ENCODE results near the gene HABP4. TPM values are rescaled to one million over a fixed set of nuclear protein-coding genes. Genes with fewer than 3 reads are reported as not detected.
A peak's percentile ranks its signal among the peaks of the same experiment; 100 is the strongest.

Gene HABP4
- total RNA-seq, 1 experiment from 2014 or later = 9.8 TPM

DNA sequence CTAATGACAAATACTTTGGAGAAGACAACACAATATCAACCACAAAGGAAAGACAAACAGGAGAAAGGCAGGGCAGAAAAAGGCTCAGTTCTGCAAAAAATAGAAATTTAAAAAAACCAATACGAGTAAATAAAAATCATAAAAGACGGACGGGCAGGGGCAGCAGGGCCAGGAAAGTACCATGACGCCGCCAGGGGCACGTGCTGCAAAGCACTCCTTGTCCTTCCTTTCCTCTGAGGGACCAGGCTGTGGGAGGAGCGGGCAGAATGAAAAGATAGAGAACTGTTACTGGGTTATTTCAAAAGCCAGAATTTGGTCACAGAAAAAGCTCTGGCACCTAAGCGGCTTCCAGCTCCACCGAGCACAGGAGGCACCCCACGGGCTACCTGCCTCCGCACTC is 53.9 kb downstream of the HABP4 start:
- POLR2A ChIA-PET = no interaction called here
- CTCF ChIA-PET = interaction anchor here (1.1 kb wide), 1 partner anchor 160 kb away, joined by 3 read pairs; no protein-coding TSS in a partner anchor
- H3K4me1 Mint-ChIP-seq = peaks cover 45% of the 10 kb centered on the region

DNA sequence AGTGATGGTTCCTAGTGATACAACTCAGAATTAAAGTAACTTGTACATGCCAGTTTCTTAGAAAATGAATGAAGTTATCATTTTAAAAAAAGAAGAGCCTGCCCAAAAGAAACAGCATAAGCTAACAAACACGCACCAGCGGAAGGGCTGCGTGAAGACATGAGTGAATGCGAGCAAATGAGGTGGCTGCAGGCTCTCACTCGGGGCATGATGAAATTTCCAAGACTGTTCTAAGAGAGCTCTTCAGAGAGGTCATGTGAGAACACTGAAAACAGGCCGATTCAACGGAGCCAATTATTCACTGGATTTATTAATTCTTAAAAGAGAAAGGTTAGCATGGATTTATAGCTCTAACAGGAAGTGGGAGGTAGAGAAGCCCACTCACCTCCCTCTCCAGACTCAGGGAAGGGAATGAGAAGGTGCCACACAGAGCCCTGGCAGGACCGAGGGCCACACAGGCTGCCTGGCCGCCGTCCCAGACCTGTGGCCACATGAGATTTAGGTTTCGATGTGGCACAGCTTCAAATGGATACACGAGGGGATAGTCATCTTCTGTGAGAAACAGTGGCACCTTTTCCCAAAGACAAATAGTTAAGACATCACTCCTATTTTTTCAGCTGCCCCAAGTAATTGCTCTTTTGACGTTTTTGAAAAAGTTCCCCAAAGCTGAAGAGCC is 55.5 kb downstream of the HABP4 start:
- ATAC-seq (no peak), DNase-seq (ENCODE audit: low spot score) (no peak)
- TF ChIP-seq, protein P1, sequence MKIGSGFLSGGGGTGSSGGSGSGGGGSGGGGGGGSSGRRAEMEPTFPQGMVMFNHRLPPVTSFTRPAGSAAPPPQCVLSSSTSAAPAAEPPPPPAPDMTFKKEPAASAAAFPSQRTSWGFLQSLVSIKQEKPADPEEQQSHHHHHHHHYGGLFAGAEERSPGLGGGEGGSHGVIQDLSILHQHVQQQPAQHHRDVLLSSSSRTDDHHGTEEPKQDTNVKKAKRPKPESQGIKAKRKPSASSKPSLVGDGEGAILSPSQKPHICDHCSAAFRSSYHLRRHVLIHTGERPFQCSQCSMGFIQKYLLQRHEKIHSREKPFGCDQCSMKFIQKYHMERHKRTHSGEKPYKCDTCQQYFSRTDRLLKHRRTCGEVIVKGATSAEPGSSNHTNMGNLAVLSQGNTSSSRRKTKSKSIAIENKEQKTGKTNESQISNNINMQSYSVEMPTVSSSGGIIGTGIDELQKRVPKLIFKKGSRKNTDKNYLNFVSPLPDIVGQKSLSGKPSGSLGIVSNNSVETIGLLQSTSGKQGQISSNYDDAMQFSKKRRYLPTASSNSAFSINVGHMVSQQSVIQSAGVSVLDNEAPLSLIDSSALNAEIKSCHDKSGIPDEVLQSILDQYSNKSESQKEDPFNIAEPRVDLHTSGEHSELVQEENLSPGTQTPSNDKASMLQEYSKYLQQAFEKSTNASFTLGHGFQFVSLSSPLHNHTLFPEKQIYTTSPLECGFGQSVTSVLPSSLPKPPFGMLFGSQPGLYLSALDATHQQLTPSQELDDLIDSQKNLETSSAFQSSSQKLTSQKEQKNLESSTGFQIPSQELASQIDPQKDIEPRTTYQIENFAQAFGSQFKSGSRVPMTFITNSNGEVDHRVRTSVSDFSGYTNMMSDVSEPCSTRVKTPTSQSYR (CRISPR knock-in tag; IDR thresholded peaks at IDR 0.05) = no peak
- no peak for TF ChIP-seq TEAD1 (CRISPR knock-in tag; IDR thresholded peaks at IDR 0.05)
- no peak for TF ChIP-seq CBFB (CRISPR knock-in tag; IDR thresholded peaks at IDR 0.05; ENCODE audit: low read depth)
- no peak for TF ChIP-seq NFATC4 (CRISPR knock-in tag; IDR thresholded peaks at IDR 0.05)
- TF ChIP-seq, protein P2, sequence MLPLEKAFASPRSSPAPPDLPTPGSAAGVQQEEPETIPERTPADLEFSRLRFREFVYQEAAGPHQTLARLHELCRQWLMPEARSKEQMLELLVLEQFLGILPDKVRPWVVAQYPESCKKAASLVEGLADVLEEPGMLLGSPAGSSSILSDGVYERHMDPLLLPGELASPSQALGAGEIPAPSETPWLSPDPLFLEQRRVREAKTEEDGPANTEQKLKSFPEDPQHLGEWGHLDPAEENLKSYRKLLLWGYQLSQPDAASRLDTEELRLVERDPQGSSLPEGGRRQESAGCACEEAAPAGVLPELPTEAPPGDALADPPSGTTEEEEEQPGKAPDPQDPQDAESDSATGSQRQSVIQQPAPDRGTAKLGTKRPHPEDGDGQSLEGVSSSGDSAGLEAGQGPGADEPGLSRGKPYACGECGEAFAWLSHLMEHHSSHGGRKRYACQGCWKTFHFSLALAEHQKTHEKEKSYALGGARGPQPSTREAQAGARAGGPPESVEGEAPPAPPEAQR (CRISPR knock-in tag; IDR thresholded peaks at IDR 0.05) = no peak
- no peak for TF ChIP-seq JAZF1 (CRISPR knock-in tag; IDR thresholded peaks at IDR 0.05)
- TF ChIP-seq HMGA2 (CRISPR knock-in tag; IDR thresholded peaks at IDR 0.05) = no peak
- TF ChIP-seq NR3C1 (CRISPR knock-in tag; conservative IDR thresholded peaks at IDR 0.05; ENCODE audit: low read depth) = no peak
- TF ChIP-seq, protein P3, sequence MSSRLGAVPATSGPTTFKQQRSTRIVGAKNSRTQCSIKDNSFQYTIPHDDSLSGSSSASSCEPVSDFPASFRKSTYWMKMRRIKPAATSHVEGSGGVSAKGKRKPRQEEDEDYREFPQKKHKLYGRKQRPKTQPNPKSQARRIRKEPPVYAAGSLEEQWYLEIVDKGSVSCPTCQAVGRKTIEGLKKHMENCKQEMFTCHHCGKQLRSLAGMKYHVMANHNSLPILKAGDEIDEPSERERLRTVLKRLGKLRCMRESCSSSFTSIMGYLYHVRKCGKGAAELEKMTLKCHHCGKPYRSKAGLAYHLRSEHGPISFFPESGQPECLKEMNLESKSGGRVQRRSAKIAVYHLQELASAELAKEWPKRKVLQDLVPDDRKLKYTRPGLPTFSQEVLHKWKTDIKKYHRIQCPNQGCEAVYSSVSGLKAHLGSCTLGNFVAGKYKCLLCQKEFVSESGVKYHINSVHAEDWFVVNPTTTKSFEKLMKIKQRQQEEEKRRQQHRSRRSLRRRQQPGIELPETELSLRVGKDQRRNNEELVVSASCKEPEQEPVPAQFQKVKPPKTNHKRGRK (CRISPR knock-in tag; IDR thresholded peaks at IDR 0.05; ENCODE audit: borderline replicate concordance) = no peak
- no peak for TF ChIP-seq GTF2I (CRISPR knock-in tag; conservative IDR thresholded peaks at IDR 0.05)
- no peak for TF ChIP-seq ZNF416 (CRISPR knock-in tag; IDR thresholded peaks at IDR 0.05)
- TF ChIP-seq NR2C2 (CRISPR knock-in tag; IDR thresholded peaks at IDR 0.05) = no peak
- TF ChIP-seq, protein P4, sequence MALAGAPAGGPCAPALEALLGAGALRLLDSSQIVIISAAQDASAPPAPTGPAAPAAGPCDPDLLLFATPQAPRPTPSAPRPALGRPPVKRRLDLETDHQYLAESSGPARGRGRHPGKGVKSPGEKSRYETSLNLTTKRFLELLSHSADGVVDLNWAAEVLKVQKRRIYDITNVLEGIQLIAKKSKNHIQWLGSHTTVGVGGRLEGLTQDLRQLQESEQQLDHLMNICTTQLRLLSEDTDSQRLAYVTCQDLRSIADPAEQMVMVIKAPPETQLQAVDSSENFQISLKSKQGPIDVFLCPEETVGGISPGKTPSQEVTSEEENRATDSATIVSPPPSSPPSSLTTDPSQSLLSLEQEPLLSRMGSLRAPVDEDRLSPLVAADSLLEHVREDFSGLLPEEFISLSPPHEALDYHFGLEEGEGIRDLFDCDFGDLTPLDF (CRISPR knock-in tag; IDR thresholded peaks at IDR 0.05) = no peak
- no peak for TF ChIP-seq ETV6 (CRISPR knock-in tag; IDR thresholded peaks at IDR 0.05)
- POLR2A ChIA-PET = interaction anchor here (0.7 kb wide), 1 partner anchor 43 kb away, joined by 3 read pairs; no protein-coding TSS in a partner anchor
- Mint-ChIP-seq H3K36me3 (peaks cover 22% of the 10 kb centered on the region), H3K4me1 (peaks cover 50% of the 10 kb centered on the region), H3K9me3 (no peaks in the 10 kb centered on the region), H3K4me3 (no peak overlapping the region), H3K27me3 (ENCODE audit: low read depth) (no peaks in the 10 kb centered on the region), H3K27ac (no peak overlapping the region)
- CTCF ChIA-PET = no interaction called here

More for the DNA sequence above, 53.9 kb downstream of the HABP4 start:
- Mint-ChIP-seq H3K4me3 (no peak overlapping the region), H3K27ac (peak overlapping the region; percentile 88), H3K27me3 (ENCODE audit: low read depth) (no peaks in the 10 kb centered on the region), H3K9me3 (no peaks in the 10 kb centered on the region), H3K36me3 (peaks cover 10% of the 10 kb centered on the region)
- no peak for TF ChIP-seq NR1H2 (CRISPR knock-in tag; IDR thresholded peaks at IDR 0.05)
- no peak for TF ChIP-seq ZNF121 (CRISPR knock-in tag; IDR thresholded peaks at IDR 0.05)
- TF ChIP-seq CREB1 (CRISPR knock-in tag; IDR thresholded peaks at IDR 0.05) = no peak
- no peak for TF ChIP-seq GABPB1 (CRISPR knock-in tag; IDR thresholded peaks at IDR 0.05)
- no peak for TF ChIP-seq SMAD4 (CRISPR knock-in tag; IDR thresholded peaks at IDR 0.05)
- no peak for TF ChIP-seq CREM (CRISPR knock-in tag; IDR thresholded peaks at IDR 0.05)
- TF ChIP-seq, protein P5, sequence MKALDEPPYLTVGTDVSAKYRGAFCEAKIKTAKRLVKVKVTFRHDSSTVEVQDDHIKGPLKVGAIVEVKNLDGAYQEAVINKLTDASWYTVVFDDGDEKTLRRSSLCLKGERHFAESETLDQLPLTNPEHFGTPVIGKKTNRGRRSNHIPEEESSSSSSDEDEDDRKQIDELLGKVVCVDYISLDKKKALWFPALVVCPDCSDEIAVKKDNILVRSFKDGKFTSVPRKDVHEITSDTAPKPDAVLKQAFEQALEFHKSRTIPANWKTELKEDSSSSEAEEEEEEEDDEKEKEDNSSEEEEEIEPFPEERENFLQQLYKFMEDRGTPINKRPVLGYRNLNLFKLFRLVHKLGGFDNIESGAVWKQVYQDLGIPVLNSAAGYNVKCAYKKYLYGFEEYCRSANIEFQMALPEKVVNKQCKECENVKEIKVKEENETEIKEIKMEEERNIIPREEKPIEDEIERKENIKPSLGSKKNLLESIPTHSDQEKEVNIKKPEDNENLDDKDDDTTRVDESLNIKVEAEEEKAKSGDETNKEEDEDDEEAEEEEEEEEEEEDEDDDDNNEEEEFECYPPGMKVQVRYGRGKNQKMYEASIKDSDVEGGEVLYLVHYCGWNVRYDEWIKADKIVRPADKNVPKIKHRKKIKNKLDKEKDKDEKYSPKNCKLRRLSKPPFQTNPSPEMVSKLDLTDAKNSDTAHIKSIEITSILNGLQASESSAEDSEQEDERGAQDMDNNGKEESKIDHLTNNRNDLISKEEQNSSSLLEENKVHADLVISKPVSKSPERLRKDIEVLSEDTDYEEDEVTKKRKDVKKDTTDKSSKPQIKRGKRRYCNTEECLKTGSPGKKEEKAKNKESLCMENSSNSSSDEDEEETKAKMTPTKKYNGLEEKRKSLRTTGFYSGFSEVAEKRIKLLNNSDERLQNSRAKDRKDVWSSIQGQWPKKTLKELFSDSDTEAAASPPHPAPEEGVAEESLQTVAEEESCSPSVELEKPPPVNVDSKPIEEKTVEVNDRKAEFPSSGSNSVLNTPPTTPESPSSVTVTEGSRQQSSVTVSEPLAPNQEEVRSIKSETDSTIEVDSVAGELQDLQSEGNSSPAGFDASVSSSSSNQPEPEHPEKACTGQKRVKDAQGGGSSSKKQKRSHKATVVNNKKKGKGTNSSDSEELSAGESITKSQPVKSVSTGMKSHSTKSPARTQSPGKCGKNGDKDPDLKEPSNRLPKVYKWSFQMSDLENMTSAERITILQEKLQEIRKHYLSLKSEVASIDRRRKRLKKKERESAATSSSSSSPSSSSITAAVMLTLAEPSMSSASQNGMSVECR (CRISPR knock-in tag; IDR thresholded peaks at IDR 0.05; ENCODE audit: borderline replicate concordance) = no peak
- TF ChIP-seq, protein P6, sequence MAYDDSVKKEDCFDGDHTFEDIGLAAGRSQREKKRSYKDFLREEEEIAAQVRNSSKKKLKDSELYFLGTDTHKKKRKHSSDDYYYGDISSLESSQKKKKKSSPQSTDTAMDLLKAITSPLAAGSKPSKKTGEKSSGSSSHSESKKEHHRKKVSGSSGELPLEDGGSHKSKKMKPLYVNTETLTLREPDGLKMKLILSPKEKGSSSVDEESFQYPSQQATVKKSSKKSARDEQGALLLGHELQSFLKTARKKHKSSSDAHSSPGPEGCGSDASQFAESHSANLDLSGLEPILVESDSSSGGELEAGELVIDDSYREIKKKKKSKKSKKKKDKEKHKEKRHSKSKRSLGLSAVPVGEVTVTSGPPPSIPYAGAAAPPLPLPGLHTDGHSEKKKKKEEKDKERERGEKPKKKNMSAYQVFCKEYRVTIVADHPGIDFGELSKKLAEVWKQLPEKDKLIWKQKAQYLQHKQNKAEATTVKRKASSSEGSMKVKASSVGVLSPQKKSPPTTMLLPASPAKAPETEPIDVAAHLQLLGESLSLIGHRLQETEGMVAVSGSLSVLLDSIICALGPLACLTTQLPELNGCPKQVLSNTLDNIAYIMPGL (CRISPR knock-in tag; IDR thresholded peaks at IDR 0.05) = no peak
- DNase-seq (ENCODE audit: low spot score) (no peak), ATAC-seq (no peak)
